ENCODE measurements around the gene KRTAP5-2.

The KRTAP5-2 gene

GRCh38 chr11:1632053-1632714 lies 34.1 kb upstream of the KRTAP5-2 start:
- no peak overlapping the region for H3K27ac ChIP-seq
- no peak for TF ChIP-seq CTCF (conservative IDR thresholded peaks at IDR 0.05)

GRCh38 chr11:1631066-1631568 lies 33.0 kb upstream of the KRTAP5-2 start:
- no peak for TF ChIP-seq CTCF (conservative IDR thresholded peaks at IDR 0.05)
- no peak overlapping the region for H3K27ac ChIP-seq

- no peak for TF ChIP-seq CTCF (conservative IDR thresholded peaks at IDR 0.05)
- no peak overlapping the region for H3K27ac ChIP-seq
Measured at GRCh38 chr11:1630271-1630670, 32.2 kb upstream of the KRTAP5-2 start.

GRCh38 chr11:1629326-1630185 lies 31.5 kb upstream of the KRTAP5-2 start, which contains the start of gene KRTAP5-5:
TSS of gene KRTAP5-5 (plus strand) at chr11:1629775. CDS start at chr11:1629841, 66 bp downstream.
- no peak within 1 kb of the TSS for H3K27ac ChIP-seq
- no peak for TF ChIP-seq CTCF (conservative IDR thresholded peaks at IDR 0.05)

- TF ChIP-seq CTCF (conservative IDR thresholded peaks at IDR 0.05): peak; percentile 85
- H3K27ac ChIP-seq: no peak overlapping the region
Measured at GRCh38 chr11:1628506-1629325, 30.6 kb upstream of the KRTAP5-2 start.

- TF ChIP-seq CTCF (conservative IDR thresholded peaks at IDR 0.05): no peak
Measured at GRCh38 chr11:1625541-1625940, 27.4 kb upstream of the KRTAP5-2 start.

More at GRCh38 chr11:1625541-1625940, 27.4 kb upstream of the KRTAP5-2 start:
- H3K27ac ChIP-seq: no peak overlapping the region
